Measurements from ENCODE around the gene ACCSL.

DNA sequence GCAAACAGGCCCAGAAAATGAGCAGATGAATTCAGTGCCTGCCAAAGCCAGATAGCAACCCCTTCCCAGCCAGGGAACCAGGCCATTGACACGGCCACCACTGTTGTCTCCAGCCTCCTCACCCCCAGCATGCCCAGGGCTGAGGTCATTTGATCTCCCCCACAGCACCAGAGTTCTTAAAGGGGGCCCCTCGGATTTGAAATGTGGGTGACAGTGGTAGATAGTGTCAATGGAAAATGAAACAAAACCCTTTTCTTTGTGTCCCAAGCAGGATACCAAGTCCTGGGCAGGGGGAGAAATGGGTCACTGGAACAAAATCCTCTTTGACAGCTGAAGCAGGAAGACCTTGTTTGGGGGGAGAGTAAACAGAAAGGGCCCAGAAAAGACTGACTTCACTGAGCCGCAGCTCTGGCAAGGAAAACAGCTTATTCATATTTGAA is 14.3 kb upstream of the ACCSL start:
- TF ChIP-seq GATA2 (IDR thresholded peaks at IDR 0.05; ENCODE audit: low read depth, low read length) (no peak), GATA3 (IDR thresholded peaks at IDR 0.05; ENCODE audit: low read depth, low read length) (no peak)
